Brain microvascular endothelial cell (primary cell): ENCODE data around the gene LUM.
A peak's percentile ranks its signal among the peaks of the same experiment; 100 is the strongest.

Source experiments
- DNase-seq: peaks from one replicate; pipeline ENCODE4 v3.0.0-alpha.2; 2020
- H3K27ac ChIP-seq: fragments of 250-450 bp; sonication (Bioruptor Pico); 2 replicates; pipeline ENCODE4 v1.5.1; 2020; ENCODE audit warnings: mild to moderate bottlenecking, moderate library complexity
- H3K27me3 ChIP-seq: fragments of 250-450 bp; sonication (Bioruptor Pico); replicated peaks from 2 replicates; pipeline ENCODE4 v1.5.1; 2020; ENCODE audit warnings: mild to moderate bottlenecking
- H3K36me3 ChIP-seq: fragments of 250-450 bp; sonication (Bioruptor Pico); replicated peaks from 2 replicates; pipeline ENCODE4 v1.5.1; 2020; ENCODE audit warnings: mild to moderate bottlenecking
- H3K4me3 ChIP-seq: 2 replicates; pipeline ENCODE4 v1.5.1; 2011; ENCODE audit warnings: low read depth, mild to moderate bottlenecking, control low read depth, low read length, moderate library complexity
- in situ Hi-C: cut with HindIII; loops from 2 replicates; pipeline ENCODE4 v1.10.0; 2017; ENCODE audit warnings: low sequenced_read_pairs, low pct_ligation_motif_present
- TF ChIP-seq, protein P1 (sequence below): IDR thresholded peaks from 2 replicates; pipeline ENCODE4 v1.5.1; 2011; ENCODE audit warnings: low read depth, mild to moderate bottlenecking, moderate library complexity, low read length, control low read depth, inconsistent platforms; ENCODE audit errors: missing control alignments

The LUM gene

DNA sequence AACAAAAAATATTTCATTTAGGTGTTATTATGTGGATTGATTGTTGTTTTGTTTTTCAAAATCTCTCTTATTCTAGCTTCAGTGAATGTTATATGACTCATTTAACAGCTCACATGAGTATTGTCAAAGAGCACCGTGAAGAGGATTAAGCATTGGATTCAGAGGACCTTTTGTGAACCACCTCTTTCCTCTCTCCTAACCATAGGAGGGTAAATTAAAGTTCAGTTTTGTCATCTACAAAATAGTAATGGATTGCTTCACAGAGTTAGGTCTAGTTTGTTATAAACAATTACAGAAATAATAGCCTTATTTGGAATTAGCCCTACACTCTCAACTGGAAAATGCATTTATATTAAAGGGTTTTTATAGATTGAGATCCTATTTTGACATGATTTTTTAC is 52.5 kb downstream of the LUM start:
- no peak overlapping the region for H3K4me3 ChIP-seq
- H3K27me3 ChIP-seq = no peaks in the 10 kb centered on the region
- H3K27ac ChIP-seq = no peak overlapping the region
- no peaks in the 10 kb centered on the region for H3K36me3 ChIP-seq
- in situ Hi-C loops = no loop called here
- TF ChIP-seq, protein P1, sequence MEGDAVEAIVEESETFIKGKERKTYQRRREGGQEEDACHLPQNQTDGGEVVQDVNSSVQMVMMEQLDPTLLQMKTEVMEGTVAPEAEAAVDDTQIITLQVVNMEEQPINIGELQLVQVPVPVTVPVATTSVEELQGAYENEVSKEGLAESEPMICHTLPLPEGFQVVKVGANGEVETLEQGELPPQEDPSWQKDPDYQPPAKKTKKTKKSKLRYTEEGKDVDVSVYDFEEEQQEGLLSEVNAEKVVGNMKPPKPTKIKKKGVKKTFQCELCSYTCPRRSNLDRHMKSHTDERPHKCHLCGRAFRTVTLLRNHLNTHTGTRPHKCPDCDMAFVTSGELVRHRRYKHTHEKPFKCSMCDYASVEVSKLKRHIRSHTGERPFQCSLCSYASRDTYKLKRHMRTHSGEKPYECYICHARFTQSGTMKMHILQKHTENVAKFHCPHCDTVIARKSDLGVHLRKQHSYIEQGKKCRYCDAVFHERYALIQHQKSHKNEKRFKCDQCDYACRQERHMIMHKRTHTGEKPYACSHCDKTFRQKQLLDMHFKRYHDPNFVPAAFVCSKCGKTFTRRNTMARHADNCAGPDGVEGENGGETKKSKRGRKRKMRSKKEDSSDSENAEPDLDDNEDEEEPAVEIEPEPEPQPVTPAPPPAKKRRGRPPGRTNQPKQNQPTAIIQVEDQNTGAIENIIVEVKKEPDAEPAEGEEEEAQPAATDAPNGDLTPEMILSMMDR = no peak
- no peak for DNase-seq

DNA sequence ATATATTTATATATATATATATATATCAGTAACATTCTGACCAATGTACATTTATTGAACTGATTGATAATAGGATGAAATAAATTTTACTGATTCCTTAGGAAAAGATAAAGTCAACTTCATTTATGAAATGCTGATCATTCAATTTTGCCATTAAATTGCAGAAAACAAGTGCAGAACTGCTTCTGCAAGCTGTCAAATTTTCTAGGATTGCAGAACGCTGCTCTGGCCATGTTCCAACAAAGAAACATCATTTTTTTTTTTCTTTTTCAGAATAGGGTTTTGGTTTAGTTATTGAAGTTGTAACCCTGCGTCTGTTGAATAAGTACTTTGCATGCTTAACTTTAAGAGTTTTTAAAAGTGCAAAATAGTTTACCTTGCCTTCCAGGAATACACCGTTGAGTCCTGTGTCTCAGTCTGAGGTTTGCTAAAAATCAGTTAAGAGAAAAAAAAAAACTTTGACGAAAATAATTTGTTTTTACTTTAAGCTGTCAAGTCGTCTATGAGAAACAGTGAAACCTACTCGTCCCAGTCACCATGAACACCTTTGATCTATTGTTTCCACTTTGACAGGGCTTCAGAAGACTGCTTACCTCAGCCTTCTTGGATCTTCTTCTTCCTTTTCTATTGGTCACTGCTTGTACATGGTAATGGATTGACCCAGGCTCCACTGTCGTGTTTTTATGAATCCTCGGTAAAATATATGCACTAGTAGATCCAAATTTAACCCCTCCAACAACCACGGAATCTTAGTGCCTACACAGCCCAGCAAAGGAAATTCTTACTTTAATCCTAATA is 53.7 kb downstream of the LUM start, which contains the start of gene KERA:
KERA (minus strand) TSS at position 657 of the 798 bp plus-strand sequence. CDS start 1,743 bp downstream, outside the sequence.
- Histone ChIP-seq H3K36me3 (no peaks in the 10 kb centered on the region), H3K4me3 (no peak within 1 kb of the TSS), H3K27ac (no peak within 1 kb of the TSS), H3K27me3 (no peaks in the 10 kb centered on the region)
- in situ Hi-C loops = no loop called here
- TF ChIP-seq, protein P1 = no peak
- no peak for DNase-seq

DNA sequence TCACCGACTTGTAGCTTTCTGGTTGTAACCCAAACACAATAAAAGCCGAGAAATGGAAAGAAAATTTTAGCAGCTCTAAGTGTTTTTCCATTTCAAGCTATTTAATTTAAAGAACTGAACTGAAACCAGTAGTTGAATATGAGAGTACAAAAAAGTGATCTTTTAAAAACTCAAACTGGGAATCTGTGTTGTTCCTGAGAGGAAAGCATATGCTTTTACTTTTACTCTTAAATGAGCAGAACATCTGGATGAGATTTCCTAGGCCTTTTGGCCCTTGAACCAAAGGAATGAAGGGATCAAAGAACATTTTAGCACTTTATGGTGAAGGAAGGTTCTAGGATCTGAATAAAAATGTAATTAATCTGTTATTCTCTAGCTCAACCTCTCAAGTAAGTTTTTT is 54.8 kb downstream of the LUM start:
- H3K4me3 ChIP-seq = no peak overlapping the region
- TF ChIP-seq, protein P1 = no peak
- no peaks in the 10 kb centered on the region for H3K36me3 ChIP-seq
- DNase-seq = no peak
- no peaks in the 10 kb centered on the region for H3K27me3 ChIP-seq
- H3K27ac ChIP-seq = no peak overlapping the region
- in situ Hi-C loops = no loop called here

DNA sequence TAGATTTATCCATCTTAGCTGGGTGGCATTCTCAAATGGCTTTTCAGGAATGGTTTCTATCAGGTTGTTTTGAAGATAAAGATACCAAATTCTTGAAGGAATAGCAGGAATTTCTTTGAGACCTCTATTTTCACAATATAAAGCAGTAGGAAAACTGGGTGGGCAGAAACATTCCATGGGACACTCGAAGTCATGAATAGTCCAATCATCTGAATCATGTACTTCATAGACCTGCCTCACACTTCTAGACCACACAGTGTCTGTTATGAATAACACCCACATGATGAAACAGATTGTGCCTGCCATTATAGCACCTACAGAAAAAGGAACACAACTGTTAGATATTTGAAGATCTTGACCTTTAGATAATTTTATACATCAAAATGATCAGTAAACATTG is 55.3 kb downstream of the LUM start:
- Histone ChIP-seq H3K27me3 (no peaks in the 10 kb centered on the region), H3K36me3 (no peaks in the 10 kb centered on the region), H3K4me3 (no peak overlapping the region), H3K27ac (no peak overlapping the region)
- no peak for DNase-seq
- in situ Hi-C loops = no loop called here
- TF ChIP-seq, protein P1 = no peak

DNA sequence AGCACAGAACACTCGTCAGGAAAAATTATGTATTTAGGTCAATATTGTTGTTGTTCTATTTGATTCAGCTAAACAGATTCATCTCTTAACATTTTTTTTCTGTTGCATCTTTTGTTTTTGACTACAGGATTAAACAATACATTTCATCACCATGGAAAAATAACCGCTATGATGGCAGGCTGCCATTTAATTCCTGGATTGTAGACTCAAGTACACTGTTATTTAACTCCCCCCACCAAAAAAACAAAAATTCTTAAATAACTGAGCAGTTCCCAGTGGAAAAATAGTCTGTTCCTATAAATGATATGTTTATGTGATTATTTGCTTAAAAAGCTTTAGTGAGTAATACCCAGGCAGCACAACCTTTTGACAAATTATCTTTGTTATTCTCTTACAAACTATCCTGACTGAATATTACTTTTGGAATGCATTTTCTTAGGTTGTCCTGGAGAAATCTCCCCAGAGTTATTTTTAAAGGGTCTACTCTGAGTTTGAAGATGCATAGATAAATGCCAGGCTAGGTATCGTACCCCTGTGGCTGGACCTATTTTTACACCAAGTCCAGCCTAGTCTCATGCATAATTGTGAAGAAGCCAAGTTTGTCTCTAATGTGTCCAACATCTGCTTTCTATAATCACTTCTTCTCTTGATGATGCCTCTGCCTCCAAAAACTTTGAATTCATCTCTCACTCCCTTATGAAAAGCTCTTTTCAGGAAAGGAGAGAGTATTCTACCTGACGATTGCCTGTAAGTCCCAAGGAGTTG is 57.2 kb downstream of the LUM start:
- TF ChIP-seq, protein P1 = no peak
- Histone ChIP-seq H3K4me3 (no peak overlapping the region), H3K27ac (no peak overlapping the region), H3K36me3 (no peaks in the 10 kb centered on the region), H3K27me3 (no peaks in the 10 kb centered on the region)
- peak; percentile 88 for DNase-seq
- in situ Hi-C loops = no loop called here
